Caki2 (cell line): Measurements from ENCODE around the gene RNF168. TPM values are rescaled to one million over a fixed set of nuclear protein-coding genes. Genes with fewer than 3 reads are reported as not detected.
"Not testable (repeated sequence)": the region's sequence is repeated elsewhere in the genome, so short reads cannot be mapped to it uniquely, and the experiment has no call there.

Source experiments
- DNase-seq: peaks from one replicate; pipeline ENCODE4 v3.0.0-alpha.2; 2015; ENCODE audit warnings: low read depth
- in situ Hi-C: cut with HindIII; loops from 2 replicates; pipeline ENCODE4 v1.10.0; 2016; ENCODE audit warnings: low sequenced_read_pairs, low pct_unique_long_range_greater_than_20kb, mixed read lengths
- total RNA-seq: library from RNA; depleted of rRNA; stranded (reverse); fragments of >200 nt; shearing (Covaris generic); gene quantifications from 2 replicates; pipeline ENCODE4 v1.2.3, GENCODE V29; 2014; ENCODE audit warnings: low replicate concordance

The RNF168 gene
- total RNA-seq, 1 experiment from 2014 or later: 5.4 TPM

- DNase-seq: no peak
- in situ Hi-C loops: no loop called here
Measured at GRCh38 chr3:196493292-196493691, 10.3 kb downstream of the RNF168 start.

GRCh38 chr3:196492080-196492479, 11.5 kb downstream of the RNF168 start:
- in situ Hi-C loops: no loop called here
- no peak for DNase-seq

GRCh38 chr3:196489747-196490146, 13.8 kb downstream of the RNF168 start:
- in situ Hi-C loops: no loop called here

GRCh38 chr3:196486263-196486662, 17.3 kb downstream of the RNF168 start:
- in situ Hi-C loops: no loop called here
- DNase-seq: no peak

More at GRCh38 chr3:196489747-196490146, 13.8 kb downstream of the RNF168 start:
- no peak for DNase-seq

GRCh38 chr3:196477678-196478077, 25.9 kb downstream of the RNF168 start:
- DNase-seq: no peak
- in situ Hi-C loops: no loop called here

- in situ Hi-C loops: no loop called here
- no peak for DNase-seq
Measured at GRCh38 chr3:196472286-196472685, 31.3 kb downstream of the RNF168 start.

GRCh38 chr3:196471551-196471950, 32.0 kb downstream of the RNF168 start:
- DNase-seq: no peak
- in situ Hi-C loops: no loop called here

- DNase-seq, in situ Hi-C loops: not testable (repeated sequence)
Measured at GRCh38 chr3:196470182-196470581, 33.4 kb downstream of the RNF168 start.

GRCh38 chr3:196463804-196464203, 39.8 kb downstream of the RNF168 start:
- no peak for DNase-seq
- in situ Hi-C loops: no loop called here

GRCh38 chr3:196463478-196463756, 40.2 kb downstream of the RNF168 start:
- DNase-seq: no peak
- in situ Hi-C loops: no loop called here

GRCh38 chr3:196462680-196463477, 40.7 kb downstream of the RNF168 start:
- in situ Hi-C loops, DNase-seq: not testable (repeated sequence)

GRCh38 chr3:196458063-196458462, 45.5 kb downstream of the RNF168 start:
- DNase-seq: no peak
- in situ Hi-C loops: no loop called here

GRCh38 chr3:196457470-196457869, 46.1 kb downstream of the RNF168 start:
- not testable (repeated sequence) for DNase-seq

GRCh38 chr3:196454935-196455334, 48.6 kb downstream of the RNF168 start:
- in situ Hi-C loops: no loop called here
- DNase-seq: no peak

More at GRCh38 chr3:196457470-196457869, 46.1 kb downstream of the RNF168 start:
- in situ Hi-C loops: not testable (repeated sequence)

- in situ Hi-C loops, DNase-seq: not testable (repeated sequence)
Measured at GRCh38 chr3:196445391-196445790, 58.2 kb downstream of the RNF168 start.

GRCh38 chr3:196444500-196444894, 59.1 kb downstream of the RNF168 start:
- in situ Hi-C loops: no loop called here
- DNase-seq: no peak

- in situ Hi-C loops: no loop called here
- no peak for DNase-seq
Measured at GRCh38 chr3:196440696-196441095, 62.9 kb downstream of the RNF168 start.

- in situ Hi-C loops: no loop called here
- no peak for DNase-seq
Measured at GRCh38 chr3:196440041-196440537, 63.5 kb downstream of the RNF168 start.

- peak; percentile 91 for DNase-seq
- in situ Hi-C loops: no loop called here
Measured at GRCh38 chr3:196432137-196432879, 71.3 kb downstream of the RNF168 start, which contains the start of gene UBXN7. Gene UBXN7 (minus strand): TSS chr3:196432427. CDS start chr3:196432399, 28 bp downstream.
